ENCODE results near the gene FAM221A.

- TF ChIP-seq FOXP1 (CRISPR knock-in tag; IDR thresholded peaks at IDR 0.05; ENCODE audit: borderline replicate concordance) (no peak), ZNF121 (CRISPR knock-in tag; IDR thresholded peaks at IDR 0.05) (no peak), CTCF (IDR thresholded peaks at IDR 0.05) (no peak), ETV6 (CRISPR knock-in tag; IDR thresholded peaks at IDR 0.05) (no peak), SP1 (CRISPR knock-in tag; conservative IDR thresholded peaks at IDR 0.05) (no peak), ATF3 (CRISPR knock-in tag; conservative IDR thresholded peaks at IDR 0.05) (no peak), MAX (CRISPR knock-in tag; IDR thresholded peaks at IDR 0.05) (no peak), ZNF138 (CRISPR knock-in tag; conservative IDR thresholded peaks at IDR 0.05) (no peak), USF2 (CRISPR knock-in tag; IDR thresholded peaks at IDR 0.05) (no peak), PREB (CRISPR knock-in tag; IDR thresholded peaks at IDR 0.05; ENCODE audit: borderline replicate concordance) (no peak), ZNF281 (CRISPR knock-in tag; IDR thresholded peaks at IDR 0.05) (no peak), STAT6 (CRISPR knock-in tag; conservative IDR thresholded peaks at IDR 0.05; ENCODE audit: low read depth) (no peak), ZNF512 (CRISPR knock-in tag; IDR thresholded peaks at IDR 0.05; ENCODE audit: borderline replicate concordance) (no peak)
Measured at GRCh38 chr7:23655433-23655832, 24.6 kb upstream of the FAM221A start.

All from WTC11 (cell line).